ENCODE measurements around the gene ARMC2. TPM values are rescaled to one million over a fixed set of nuclear protein-coding genes. Genes with fewer than 3 reads are reported as not detected.
A peak's percentile ranks its signal among the peaks of the same experiment; 100 is the strongest.

Gene ARMC2
- total RNA-seq, 1 donor from 2014 or later, result 5.2 TPM

GRCh38 chr6:109009236-109009961 lies 161.2 kb downstream of the ARMC2 start:
- Histone ChIP-seq H3K4me2 (ENCODE audit: low read length) (peak overlapping the region; percentile 87), H4K20me1 (ENCODE audit: insufficient read depth, low read length) (peaks cover 21% of the 10 kb centered on the region), H3K27me3 (ENCODE audit: insufficient read depth, low read length) (no peaks in the 10 kb centered on the region), H3K27ac (ENCODE audit: low read depth, low read length) (peak overlapping the region; percentile 62), H3K9ac (ENCODE audit: low read length) (peak overlapping the region; percentile 83), H3K79me2 (ENCODE audit: insufficient read depth, low read length) (peaks cover 37% of the 10 kb centered on the region), H3K4me3 (ENCODE audit: insufficient read depth, low read depth, low read length) (peak overlapping the region; percentile 90), H3K9me3 (ENCODE audit: insufficient read depth, low read depth, low read length) (no peaks in the 10 kb centered on the region), H2AFZ (ENCODE audit: low read depth, low read length) (peak overlapping the region; percentile 85), H3K36me3 (ENCODE audit: insufficient read depth, low read length) (no peaks in the 10 kb centered on the region), H3K4me1 (ENCODE audit: insufficient read depth, low read length) (peaks cover 3% of the 10 kb centered on the region)
- peaks cover 6% of the 10 kb centered on the region for H3K36me3 Mint-ChIP-seq (ENCODE audit: low read depth, unreplicated experiment)
- no peaks in the 10 kb centered on the region for H3K9me3 Mint-ChIP-seq (ENCODE audit: unreplicated experiment)
- no peak for TF ChIP-seq CTCF (IDR thresholded peaks at IDR 0.05; ENCODE audit: insufficient read depth, low read depth, low read length)
- DNase-seq (ENCODE audit: low read depth) (peak; percentile 66), FAIRE-seq (no peak)
- H3K4me3 Mint-ChIP-seq (ENCODE audit: unreplicated experiment), result peak overlapping the region; percentile 99
- peak overlapping the region; percentile 75 for H3K27ac Mint-ChIP-seq (ENCODE audit: unreplicated experiment)
- no peaks in the 10 kb centered on the region for H3K27me3 Mint-ChIP-seq (ENCODE audit: low read depth, unreplicated experiment)
- peaks cover 16% of the 10 kb centered on the region for H3K4me1 Mint-ChIP-seq (ENCODE audit: low read depth, unreplicated experiment)

- Histone ChIP-seq H3K36me3 (ENCODE audit: insufficient read depth, low read length) (no peaks in the 10 kb centered on the region), H3K9me3 (ENCODE audit: insufficient read depth, low read depth, low read length) (no peaks in the 10 kb centered on the region), H3K4me1 (ENCODE audit: insufficient read depth, low read length) (peaks cover 3% of the 10 kb centered on the region), H3K4me2 (ENCODE audit: low read length) (peak overlapping the region; percentile 87), H3K79me2 (ENCODE audit: insufficient read depth, low read length) (peaks cover 30% of the 10 kb centered on the region), H3K27me3 (ENCODE audit: insufficient read depth, low read length) (no peaks in the 10 kb centered on the region), H2AFZ (ENCODE audit: low read depth, low read length) (peak overlapping the region; percentile 85), H3K9ac (ENCODE audit: low read length) (peak overlapping the region; percentile 83), H4K20me1 (ENCODE audit: insufficient read depth, low read length) (peaks cover 13% of the 10 kb centered on the region), H3K27ac (ENCODE audit: low read depth, low read length) (peak overlapping the region; percentile 33), H3K4me3 (ENCODE audit: insufficient read depth, low read depth, low read length) (peak overlapping the region; percentile 90)
- H3K27me3 Mint-ChIP-seq (ENCODE audit: low read depth, unreplicated experiment), result no peaks in the 10 kb centered on the region
- peaks cover 6% of the 10 kb centered on the region for H3K36me3 Mint-ChIP-seq (ENCODE audit: low read depth, unreplicated experiment)
- peak overlapping the region; percentile 92 for H3K4me3 Mint-ChIP-seq (ENCODE audit: unreplicated experiment)
- DNase-seq (ENCODE audit: low read depth) (no peak), FAIRE-seq (no peak)
- TF ChIP-seq CTCF (IDR thresholded peaks at IDR 0.05; ENCODE audit: insufficient read depth, low read depth, low read length) (no peak), EZH2 (IDR thresholded peaks at IDR 0.05; ENCODE audit: insufficient read depth, low read length) (no peak)
- peak overlapping the region; percentile 75 for H3K27ac Mint-ChIP-seq (ENCODE audit: unreplicated experiment)
- peaks cover 17% of the 10 kb centered on the region for H3K4me1 Mint-ChIP-seq (ENCODE audit: low read depth, unreplicated experiment)
- no peaks in the 10 kb centered on the region for H3K9me3 Mint-ChIP-seq (ENCODE audit: unreplicated experiment)
These were observed 161.9 kb downstream of the ARMC2 start for GRCh38 chr6:109009962-109010704.
